Neural progenitor cell (in vitro differentiated cells): ENCODE data around the gene CBFA2T3.

Experiments used
- EZH2 ChIP-seq: fragments of 200-600 bp; sonication (generic); IDR thresholded peaks from 2 replicates; pipeline ENCODE4 v1.6.1; 2017; ENCODE audit warnings: antibody characterized with exemption, mild to moderate bottlenecking, moderate library complexity
- TF ChIP-seq, protein P1 (sequence below): fragments of 200-600 bp; sonication (generic); IDR thresholded peaks from 2 replicates; pipeline ENCODE4 v1.5.1; 2017; ENCODE audit warnings: antibody characterized with exemption, mild to moderate bottlenecking

DNA sequence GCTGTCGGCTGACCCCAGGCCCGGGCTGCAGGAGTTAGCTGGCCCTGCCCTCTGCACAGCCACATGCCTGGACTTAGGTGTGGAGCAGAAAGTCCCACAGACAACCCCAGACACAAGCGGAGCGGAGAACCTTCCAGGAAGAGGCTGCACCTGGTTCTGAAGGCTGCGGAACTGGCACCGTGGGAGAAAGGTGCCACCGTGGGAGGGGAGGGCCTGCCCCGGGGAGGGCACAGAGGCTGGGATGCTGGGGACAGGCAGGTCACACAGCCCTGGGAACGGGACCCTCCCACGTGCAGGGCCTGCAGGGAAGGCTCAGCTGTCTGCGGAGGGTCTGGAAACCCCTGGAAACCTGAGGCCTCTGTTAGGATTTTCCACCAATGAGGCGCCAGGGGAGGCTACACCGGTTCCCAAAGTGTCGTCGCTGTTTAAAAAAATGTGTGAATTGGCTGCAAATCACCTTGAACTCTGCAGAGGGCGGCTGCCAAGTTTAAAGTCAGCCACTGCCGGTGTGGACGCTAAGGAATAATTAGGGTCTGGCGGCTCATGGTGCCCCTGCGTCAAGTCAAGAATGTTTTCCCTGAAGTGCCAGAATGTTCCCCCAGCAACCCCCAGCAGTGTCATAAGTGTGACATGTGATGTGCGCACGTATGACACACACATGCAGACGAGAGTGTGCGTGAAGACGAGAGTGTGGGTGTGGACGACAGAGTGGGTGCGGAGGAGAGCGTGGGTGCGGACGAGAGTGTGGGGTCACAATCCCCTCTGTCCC, 59.7 kb downstream of the CBFA2T3 start:
- TF ChIP-seq, protein P1, sequence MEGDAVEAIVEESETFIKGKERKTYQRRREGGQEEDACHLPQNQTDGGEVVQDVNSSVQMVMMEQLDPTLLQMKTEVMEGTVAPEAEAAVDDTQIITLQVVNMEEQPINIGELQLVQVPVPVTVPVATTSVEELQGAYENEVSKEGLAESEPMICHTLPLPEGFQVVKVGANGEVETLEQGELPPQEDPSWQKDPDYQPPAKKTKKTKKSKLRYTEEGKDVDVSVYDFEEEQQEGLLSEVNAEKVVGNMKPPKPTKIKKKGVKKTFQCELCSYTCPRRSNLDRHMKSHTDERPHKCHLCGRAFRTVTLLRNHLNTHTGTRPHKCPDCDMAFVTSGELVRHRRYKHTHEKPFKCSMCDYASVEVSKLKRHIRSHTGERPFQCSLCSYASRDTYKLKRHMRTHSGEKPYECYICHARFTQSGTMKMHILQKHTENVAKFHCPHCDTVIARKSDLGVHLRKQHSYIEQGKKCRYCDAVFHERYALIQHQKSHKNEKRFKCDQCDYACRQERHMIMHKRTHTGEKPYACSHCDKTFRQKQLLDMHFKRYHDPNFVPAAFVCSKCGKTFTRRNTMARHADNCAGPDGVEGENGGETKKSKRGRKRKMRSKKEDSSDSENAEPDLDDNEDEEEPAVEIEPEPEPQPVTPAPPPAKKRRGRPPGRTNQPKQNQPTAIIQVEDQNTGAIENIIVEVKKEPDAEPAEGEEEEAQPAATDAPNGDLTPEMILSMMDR, result no peak
- TF ChIP-seq EZH2, result no peak
